ENCODE measurements around the gene AFAP1L1.

The AFAP1L1 gene

GRCh38 chr5:149285153-149285552 lies 13.5 kb downstream of the AFAP1L1 start:
- TF ChIP-seq ZFX (IDR thresholded peaks at IDR 0.05; ENCODE audit: borderline replicate concordance): no peak
- no peak for TF ChIP-seq CTCF (IDR thresholded peaks at IDR 0.05)
- no peak overlapping the region for H3K27ac ChIP-seq

- no peak overlapping the region for H3K27ac ChIP-seq
- TF ChIP-seq ZFX (IDR thresholded peaks at IDR 0.05; ENCODE audit: borderline replicate concordance): no peak
- TF ChIP-seq CTCF (IDR thresholded peaks at IDR 0.05): no peak
Measured at GRCh38 chr5:149288436-149288835, 16.8 kb downstream of the AFAP1L1 start.

- TF ChIP-seq ZFX (IDR thresholded peaks at IDR 0.05; ENCODE audit: borderline replicate concordance) (no peak), CTCF (IDR thresholded peaks at IDR 0.05) (no peak)
- H3K27ac ChIP-seq: no peak overlapping the region
Measured at GRCh38 chr5:149289301-149289700, 17.6 kb downstream of the AFAP1L1 start.

GRCh38 chr5:149294872-149295829 lies 23.5 kb downstream of the AFAP1L1 start:
- H3K27ac ChIP-seq: no peak overlapping the region
- no peak for TF ChIP-seq CTCF (IDR thresholded peaks at IDR 0.05)
- no peak for TF ChIP-seq ZFX (IDR thresholded peaks at IDR 0.05; ENCODE audit: borderline replicate concordance)

- TF ChIP-seq ZFX (IDR thresholded peaks at IDR 0.05; ENCODE audit: borderline replicate concordance) (no peak), CTCF (IDR thresholded peaks at IDR 0.05) (no peak)
- H3K27ac ChIP-seq: no peak overlapping the region
Measured at GRCh38 chr5:149297340-149298025, 25.8 kb downstream of the AFAP1L1 start.

DNA sequence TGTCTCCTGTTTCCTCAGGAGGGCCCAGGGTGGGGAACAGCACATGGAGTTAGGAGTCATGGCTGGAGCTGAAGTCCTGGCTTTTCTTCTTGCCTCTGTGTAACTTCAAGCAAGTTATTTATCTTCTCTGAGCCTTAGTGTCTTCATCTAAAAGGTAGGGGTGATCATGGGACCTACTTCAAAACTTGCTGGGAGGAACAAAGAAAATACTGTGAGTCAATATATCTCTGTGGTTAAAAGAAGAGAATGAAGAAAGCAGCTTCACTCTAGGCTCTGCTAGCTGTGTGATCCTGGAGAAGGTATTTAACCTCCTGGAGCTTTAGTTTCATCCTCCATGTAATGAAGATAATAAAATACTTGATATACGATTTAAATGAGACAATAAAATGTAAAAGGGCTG lies 26.5 kb downstream of the AFAP1L1 start:
- TF ChIP-seq CTCF (IDR thresholded peaks at IDR 0.05): no peak
- TF ChIP-seq ZFX (IDR thresholded peaks at IDR 0.05; ENCODE audit: borderline replicate concordance): no peak
- no peak overlapping the region for H3K27ac ChIP-seq
